Renal pelvis (tissue), 4 donors: ENCODE measurements around the gene UGT1A6. TPM values are rescaled to one million over a fixed set of nuclear protein-coding genes. Genes with fewer than 3 reads are reported as not detected.

ENCODE experiments used
- DNase-seq: peaks from one replicate; pipeline ENCODE4 v3.0.0-alpha.2; 2013
- polyA plus RNA-seq, 3 donors: library from polyadenylated mRNA; unstranded; fragments of 120-200 nt; gene quantifications; one replicate each; pipeline ENCODE4 v1.2.1, GENCODE V29; 2013; ENCODE audit not compliant: insufficient read length in 3 of 3

UGT1A6 gene
- polyA plus RNA-seq, 3 donors, result 2.8 to 3.7 (median 2.8) TPM

DNA sequence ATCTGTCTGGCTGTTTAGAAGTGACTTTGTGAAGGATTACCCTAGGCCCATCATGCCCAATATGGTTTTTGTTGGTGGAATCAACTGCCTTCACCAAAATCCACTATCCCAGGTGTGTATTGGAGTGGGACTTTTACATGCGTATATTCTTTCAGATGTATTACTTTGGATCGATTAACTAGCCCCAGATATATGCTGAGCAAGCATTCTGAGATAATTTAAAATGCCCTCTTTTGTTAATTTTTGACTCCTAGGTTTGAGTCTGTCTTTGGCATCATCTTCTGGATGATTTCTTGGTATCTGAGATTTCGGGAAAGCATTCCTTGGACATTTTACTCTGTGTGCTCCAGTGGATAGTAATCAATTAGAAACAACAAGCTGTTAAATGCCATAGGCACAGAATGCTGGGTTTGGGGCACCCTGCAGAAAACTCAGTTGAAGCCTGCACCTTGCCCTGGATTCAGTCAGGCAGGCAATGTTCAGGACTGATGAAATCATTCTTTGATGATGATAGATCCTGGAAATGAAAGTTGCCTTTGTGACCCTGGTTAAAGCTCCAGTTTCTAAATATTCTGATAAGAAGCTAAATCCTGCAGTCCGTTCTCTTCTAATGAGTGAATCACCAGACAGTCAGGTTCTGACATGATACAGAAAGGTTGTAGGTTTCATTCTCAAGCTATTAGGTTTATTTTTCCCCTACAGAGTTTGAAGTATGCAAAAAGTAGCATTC is 68.5 kb downstream of the UGT1A6 start:
- no peak for DNase-seq

DNA sequence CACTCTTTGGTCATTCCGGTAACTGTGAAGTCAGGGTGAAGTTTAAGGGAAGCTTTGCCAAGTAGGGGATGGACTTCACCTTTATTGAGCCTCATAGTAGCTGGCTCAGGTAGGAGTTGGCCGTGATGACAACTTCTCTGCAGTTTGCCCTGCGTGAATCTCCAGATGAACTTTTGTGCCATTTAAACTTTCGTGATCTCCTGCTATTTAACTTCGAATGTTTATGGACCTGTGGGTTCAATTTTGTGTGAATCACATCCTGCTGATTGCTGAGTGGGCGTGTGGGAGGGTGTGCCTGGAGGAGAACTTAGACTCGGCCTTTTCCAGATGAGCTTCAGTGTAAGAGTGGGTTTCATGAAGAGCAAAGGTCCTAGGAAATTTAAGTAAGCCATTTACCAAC is 71.6 kb downstream of the UGT1A6 start:
- no peak for DNase-seq

DNA sequence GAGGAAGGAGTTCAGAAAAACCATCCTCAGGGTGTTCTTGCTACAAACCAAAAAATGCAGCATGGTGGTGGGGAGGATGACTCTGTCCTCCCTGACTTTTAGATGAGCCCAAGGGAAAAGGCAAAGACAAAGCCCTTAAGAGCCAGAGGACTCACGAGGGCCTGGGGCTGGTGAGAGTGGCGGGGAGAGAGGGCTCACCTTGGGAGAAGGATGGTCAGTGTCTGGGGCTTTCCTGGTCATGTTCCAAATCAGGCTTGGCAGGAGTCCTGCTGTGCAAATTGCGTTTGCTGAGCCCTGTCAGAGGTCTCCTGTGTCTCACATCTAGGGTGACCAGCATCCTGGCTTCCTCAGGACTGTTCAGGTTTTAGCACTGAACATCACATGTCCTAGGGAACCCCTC is 72.1 kb downstream of the UGT1A6 start:
- DNase-seq, result no peak

DNA sequence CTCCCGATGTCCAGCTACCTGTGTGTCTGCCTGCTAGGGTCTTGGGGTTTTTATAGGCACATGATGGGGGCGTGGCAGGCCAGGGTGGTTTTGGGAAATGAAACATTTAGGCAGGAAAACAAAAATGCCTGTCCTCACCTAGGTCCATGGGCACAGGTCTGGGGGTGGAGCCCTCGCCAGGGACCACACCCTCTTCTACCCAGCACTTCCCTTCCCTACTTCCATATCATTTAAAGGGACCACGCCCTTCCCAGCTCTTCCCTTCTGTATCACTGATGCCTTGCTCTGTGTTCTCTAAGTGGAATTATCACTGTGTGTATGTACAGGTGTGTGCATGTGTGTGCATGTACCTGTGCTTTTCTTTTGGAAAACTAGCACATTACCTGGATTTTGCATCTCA is 73.7 kb downstream of the UGT1A6 start:
- DNase-seq, result no peak

DNA sequence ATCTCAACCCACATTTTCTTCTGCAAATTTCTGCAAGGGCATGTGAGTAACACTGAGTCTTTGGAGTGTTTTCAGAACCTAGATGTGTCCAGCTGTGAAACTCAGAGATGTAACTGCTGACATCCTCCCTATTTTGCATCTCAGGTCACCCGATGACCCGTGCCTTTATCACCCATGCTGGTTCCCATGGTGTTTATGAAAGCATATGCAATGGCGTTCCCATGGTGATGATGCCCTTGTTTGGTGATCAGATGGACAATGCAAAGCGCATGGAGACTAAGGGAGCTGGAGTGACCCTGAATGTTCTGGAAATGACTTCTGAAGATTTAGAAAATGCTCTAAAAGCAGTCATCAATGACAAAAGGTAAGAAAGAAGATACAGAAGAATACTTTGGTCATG is 75.4 kb downstream of the UGT1A6 start:
- no peak for DNase-seq

DNA sequence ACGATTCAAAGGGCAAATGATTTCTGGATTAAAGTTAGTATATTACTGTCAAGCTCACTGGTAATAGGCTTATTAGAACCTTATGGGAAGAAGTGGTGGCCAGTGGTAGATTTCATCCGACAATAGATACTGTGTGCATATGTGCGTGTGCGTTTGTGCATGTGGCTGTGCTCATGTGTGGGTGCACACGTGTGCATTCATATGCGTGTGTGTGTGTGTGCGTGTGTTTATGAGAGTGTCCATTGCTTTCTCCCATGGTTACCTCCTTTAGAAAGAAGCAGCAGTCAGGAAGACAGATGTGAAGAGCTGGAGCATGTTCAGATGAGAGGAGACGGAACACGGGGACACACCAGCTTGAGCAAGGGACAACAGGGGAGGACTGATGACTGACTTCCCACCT is 76.6 kb downstream of the UGT1A6 start:
- DNase-seq, result no peak

DNA sequence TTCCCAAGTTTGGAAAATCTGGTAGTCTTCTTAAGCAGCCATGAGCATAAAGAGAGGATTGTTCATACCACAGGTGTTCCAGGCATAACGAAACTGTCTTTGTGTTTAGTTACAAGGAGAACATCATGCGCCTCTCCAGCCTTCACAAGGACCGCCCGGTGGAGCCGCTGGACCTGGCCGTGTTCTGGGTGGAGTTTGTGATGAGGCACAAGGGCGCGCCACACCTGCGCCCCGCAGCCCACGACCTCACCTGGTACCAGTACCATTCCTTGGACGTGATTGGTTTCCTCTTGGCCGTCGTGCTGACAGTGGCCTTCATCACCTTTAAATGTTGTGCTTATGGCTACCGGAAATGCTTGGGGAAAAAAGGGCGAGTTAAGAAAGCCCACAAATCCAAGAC is 79.5 kb downstream of the UGT1A6 start:
- DNase-seq, result no peak

DNA sequence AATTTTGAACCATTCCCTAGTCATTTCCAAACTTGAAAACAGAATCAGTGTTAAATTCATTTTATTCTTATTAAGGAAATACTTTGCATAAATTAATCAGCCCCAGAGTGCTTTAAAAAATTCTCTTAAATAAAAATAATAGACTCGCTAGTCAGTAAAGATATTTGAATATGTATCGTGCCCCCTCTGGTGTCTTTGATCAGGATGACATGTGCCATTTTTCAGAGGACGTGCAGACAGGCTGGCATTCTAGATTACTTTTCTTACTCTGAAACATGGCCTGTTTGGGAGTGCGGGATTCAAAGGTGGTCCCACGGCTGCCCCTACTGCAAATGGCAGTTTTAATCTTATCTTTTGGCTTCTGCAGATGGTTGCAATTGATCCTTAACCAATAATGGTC is 79.9 kb downstream of the UGT1A6 start:
- no peak for DNase-seq

DNA sequence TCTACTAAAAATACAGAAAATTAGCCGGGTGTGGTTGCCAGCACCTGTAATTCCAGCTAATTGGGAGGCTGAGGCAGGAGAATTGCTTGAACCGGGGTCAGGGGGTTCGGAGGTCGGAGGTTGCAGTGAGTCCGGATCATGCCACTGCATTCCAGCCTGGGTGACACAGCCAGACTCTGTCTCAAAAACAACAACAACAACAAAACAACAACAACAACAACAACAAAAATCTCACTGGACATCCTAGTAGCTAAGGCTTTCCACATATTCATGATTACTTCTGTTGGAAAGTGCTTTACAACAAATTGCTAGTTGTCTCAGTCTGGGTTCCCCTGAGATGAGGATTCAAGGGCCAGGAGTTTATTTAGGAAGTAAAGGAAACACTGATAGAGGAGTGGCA is 81.2 kb downstream of the UGT1A6 start:
- DNase-seq, result no peak

DNA sequence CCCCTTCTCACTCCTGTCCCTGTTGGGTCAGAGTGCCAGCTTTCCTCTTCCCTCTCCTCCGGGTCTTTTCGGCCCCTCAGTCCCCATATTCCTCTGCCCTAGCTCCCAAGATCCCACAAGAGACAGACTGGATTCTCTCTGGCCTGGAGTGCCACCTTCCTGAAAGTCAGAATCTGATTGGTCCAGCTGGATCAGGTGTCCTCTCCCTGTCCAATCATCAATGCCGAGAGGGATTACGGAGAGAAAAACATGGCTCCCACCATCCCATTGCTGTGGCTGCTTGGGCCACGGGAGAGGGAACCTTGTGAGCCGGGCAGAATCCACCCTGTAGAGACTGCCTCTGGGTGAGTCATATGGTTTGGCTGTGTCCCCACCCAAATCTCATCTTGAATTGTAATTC is 82.7 kb downstream of the UGT1A6 start:
- no peak for DNase-seq

DNA sequence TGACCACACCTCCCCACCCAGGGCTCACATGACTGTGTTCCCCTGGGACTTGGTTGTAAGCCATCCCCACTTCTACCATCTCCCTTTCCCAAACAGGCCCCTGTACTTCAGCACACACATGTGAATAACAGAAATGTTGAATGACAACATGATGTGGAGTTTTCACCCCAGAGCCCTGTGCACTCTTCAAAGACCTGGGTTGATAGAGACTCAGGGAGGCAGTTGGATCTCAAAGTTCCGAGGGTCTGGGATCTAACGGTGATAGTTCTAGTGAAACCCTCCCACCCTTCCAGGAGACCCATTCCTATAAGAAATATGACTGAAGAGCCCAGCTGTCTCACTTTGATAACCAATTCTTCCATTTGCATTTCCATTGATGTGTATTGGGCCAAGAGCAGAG is 85.3 kb downstream of the UGT1A6 start, which contains the start of gene MROH2A:
MROH2A (plus strand) TSS at position 301 of the 400 bp plus-strand sequence. CDS start 1,029 bp downstream, outside the sequence.
- DNase-seq, result no peak

DNA sequence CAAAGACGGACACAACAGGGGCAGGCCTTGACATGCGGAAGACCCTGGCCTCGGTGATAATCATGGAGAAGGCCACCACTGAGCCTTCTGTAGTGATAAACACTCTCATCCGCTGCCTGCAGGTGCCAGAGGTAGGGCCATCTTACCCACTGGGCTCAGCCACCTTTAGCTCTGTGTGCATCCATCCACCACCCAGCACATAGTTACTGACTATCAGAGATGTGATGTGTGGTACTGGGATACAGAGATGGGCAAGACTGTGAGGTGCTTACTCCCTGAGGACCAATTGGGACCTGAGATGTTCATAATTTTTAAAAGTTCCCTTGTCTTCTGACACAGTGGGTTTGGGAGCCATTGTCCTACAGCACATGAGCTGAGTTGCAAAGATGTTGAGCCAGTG is 87.0 kb downstream of the UGT1A6 start:
- DNase-seq, result no peak

DNA sequence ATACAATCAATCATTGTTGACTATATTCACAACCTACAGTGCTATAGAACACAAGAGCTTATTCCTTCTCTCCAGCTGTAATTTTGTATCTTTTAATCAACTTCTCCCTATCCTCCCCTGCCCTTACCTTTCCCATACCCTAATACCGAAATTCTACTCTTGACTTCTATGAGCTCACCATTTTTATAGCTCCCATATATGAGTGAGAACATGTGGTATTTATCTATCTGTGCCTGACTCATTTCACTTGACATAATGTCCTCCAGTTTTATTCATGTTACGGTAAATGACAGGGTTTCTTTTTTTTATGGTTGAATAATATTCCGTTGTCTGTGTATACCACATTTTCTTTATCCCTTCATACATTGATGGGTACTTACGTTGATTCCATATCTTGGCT is 88.1 kb downstream of the UGT1A6 start:
- DNase-seq, result no peak

DNA sequence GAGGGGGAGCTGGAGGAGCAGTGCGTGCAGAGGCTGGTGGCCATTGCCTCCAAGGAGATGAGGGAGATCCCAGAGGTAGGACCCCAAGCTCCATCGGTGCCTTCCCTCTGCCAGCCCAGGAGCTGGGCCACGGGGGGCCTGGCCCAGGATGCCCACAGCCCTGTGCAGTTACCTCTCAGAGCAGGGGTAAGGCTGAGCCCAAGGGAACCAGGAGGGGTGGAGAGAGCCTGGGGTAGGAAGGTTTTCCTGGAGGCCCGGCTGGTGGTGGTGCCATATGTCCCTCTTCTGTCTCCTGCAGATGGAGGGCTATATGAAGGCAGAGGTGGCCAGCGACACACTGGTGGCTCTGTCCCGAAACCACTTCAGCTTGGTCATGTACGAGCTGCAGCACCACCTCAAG is 96.9 kb downstream of the UGT1A6 start:
- DNase-seq, result no peak

DNA sequence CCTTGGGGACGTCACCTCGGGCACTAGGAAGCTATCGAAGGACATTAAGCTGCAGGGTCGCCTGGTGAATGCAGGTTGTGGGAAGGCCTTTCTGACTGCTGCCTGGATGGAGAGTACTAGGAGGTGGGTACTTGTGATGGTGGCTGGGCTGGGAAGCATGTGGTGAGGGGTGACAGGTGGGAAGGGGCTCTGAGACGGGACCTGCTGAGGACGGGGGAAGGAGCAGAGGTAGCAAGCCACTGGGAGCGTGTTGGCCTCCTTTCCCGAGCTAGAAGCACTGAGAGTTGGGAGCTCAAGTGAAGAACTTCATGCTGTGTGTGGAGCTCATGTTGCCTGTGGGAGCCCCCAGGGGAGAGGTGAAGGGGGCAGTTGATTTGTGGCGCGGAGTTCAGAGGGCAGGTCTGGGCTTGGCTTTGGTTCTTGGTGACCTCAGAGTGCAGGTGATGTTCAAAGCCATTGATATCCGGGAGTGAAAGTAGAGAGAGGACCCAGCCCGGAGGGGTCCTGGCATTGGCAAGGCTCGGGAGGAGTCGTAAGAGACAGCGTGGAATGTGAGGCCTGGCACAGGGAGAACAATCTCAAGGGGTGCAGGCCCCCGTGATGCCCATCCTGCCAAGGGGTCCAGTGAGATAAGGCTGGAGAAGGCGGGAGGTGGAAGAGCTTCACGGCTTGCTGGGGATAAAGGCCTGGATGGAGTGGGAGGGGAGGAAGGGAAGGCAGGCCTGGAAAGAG is 98.6 kb downstream of the UGT1A6 start:
- no peak for DNase-seq

DNA sequence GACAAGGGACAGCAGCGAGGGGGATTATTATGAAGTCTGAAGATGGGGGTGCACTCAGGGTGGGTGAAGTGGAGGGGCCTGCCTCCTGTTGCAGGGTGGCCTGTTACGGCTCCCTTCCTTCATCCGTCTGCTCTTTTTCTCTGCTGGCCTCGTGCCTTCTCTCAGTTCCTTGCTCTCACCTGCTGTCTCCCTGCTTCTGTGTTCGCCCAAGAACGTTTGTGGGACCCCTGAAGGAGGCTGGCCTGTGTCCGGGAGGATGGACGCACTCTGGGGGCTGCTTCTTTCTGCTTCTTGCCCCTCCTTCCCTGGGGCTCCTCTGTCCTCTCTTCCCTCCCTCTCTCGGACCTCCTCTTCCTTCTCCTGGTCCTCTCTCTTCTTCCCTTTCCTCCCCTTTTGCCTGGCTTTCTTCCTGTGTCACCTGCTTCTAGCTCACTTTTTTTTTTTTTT is 99.2 kb downstream of the UGT1A6 start:
- DNase-seq, result no peak

DNA sequence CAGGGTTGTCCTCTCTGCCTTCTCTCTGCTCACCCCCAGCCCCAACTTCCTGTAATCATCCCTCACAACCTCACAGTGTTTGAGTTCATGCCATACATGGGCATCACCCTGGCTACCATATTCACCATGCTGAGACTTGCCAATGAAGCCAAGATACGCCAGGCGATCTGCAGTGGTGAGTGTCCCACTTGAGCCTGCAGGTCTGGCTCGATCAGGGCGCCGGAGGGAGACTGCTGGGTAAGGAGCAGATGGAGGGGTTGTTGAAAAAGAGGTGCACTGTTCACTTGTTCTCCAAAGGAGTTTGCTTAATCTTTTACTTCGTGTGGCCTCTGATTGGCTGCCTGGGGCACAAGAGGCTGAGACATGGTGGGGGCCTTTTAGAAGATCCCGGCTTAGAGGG is 100.0 kb downstream of the UGT1A6 start:
- no peak for DNase-seq

DNA sequence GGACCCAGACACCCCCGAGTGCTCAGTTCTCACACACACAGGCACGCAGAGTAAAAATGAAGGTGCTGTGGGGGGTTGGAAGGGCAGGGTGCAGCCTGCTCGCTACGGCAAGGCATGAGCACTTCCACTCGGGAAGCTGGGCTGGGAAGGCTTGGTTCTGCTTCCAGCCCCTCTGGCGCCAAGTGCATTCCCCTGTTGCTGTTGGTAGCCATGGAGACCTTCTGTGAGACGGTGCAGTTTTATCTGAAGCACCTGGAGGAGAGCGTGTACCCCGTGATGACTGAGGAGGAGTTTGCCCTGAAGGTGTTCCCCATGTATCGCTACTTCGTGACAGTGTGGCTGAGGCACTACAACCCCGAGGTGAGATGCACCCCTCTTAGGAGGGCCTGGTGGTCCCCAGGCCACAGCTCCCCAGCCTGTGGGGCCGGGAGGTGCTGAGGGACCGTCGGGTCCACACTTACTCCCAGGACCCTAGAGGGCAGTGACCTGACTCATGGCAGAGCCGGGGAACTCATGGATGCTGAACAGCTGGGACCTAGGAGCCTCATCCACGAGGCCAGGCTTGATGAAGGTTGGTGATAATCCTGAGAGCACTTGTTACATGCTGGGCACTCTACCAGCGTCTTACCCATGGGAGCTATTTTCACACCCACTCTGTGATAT is 100.9 kb downstream of the UGT1A6 start:
- no peak for DNase-seq

DNA sequence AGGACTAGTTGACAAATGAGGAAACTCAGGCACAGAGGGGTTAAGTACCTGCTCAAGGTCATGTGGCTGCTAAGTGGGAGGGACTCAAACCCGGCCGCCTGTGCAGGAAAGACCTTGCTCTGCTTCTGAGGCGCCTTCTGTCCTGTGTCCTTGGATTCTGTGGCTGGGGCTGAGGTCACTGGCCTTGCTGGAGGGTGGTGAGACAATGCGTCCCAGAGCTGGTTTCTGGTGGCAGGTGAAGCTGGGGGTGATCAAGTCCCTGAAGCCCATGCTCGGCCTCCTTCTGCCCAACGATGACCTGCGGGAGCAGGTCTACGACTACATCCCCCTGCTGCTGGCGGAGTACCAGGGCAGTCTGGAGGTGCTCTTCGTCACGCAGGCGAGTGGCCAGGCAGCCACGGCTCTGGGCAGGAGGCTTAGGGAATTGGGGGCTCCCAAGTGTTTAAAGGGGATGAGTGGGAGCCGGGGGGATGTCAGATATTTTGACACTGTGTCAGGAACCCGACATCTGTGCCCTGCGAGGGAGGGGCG is 101.5 kb downstream of the UGT1A6 start:
- DNase-seq, result no peak

DNA sequence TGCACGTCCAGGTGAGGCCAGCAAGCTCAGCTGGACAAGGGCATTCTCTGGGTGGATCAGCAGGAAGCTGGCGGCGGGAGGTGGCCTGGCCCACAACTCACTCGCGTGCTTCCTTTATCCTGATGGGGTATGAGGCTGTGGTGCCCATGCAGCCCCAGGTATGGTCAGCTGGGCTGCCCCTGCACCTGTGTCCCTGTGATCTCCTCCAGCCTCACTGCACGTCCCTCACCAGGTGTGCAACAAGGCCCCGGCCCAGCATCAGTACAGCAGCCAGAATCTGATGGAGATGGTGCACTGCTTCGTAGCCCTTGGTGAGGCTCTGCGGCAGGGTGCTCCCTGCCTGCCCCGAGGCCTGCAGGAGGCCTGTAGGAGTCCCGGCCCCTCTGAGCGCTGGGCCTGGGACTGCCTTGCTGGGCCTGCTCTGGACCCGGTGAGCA is 103.1 kb downstream of the UGT1A6 start:
- no peak for DNase-seq

DNA sequence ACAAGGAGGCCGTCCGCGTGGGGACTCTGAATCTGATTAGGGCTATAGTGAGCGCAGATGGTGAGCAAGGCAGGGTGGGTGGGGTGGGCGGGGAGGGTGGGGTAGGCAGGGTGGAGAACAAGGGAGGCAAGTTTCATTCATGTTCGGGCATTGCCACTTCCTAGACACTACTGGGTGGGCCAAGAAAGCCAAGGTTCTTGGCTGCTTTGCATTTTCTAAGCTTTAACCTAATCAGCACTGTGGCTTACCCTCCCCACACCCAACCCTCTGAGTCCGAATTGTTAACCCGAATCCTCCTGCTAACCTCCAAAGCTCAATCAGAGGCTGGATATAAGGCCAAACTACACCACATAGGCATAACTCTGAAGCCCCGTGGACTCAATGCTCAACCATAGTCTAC is 103.6 kb downstream of the UGT1A6 start:
- DNase-seq, result no peak

DNA sequence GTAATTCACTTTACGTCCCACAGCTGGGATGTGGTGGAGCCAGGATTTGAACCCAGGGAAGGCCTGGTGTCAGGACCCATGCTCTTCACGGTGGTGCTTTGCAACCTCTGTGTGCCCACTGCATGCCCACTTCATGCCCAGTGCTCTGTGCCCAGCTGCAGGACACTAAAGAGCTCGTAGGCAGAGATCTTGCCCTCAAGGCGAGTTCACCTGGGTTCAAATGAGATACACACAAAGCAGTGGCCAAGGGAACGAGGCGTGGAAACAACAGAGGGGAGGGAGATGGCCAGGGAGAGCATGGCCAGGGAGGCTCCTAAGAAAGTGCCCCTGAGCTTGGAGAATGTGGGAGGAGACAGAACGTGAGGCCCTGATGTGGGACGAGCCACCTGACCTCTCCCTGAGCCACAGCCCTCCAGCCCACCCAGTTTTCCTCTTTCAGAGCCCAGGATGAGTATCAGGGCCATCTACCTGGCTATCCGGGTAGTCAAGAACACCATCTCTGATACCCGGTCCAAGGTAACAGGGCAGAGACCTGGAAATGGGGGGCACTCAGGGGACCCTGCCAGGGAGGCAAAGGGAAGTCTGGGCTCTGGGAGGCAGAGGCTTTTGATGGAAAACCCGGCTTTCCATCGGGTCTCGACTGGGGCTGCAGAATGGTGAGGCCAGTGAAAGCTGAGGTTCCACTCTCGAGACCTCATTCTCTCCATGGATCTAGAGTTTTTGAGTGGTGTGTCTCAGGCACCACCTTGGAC is 105.8 kb downstream of the UGT1A6 start:
- DNase-seq, result no peak
